Large intestine (tissue), 3 donors: ENCODE results near the gene TMEM212. TPM values are rescaled to one million over a fixed set of nuclear protein-coding genes. Genes with fewer than 3 reads are reported as not detected.
"Not testable (repeated sequence)": the region's sequence is repeated elsewhere in the genome, so short reads cannot be mapped to it uniquely, and the experiment has no call there.

Experiments
- DNase-seq, 2 donors: peaks; one replicate each; pipeline versions ENCODE4 v3.0.0 to v3.0.0-alpha.2; 2013
- H3K27ac ChIP-seq: one replicate; pipeline ENCODE4 v1.5.1; 2013; ENCODE audit warnings: low read length
- H3K27me3 ChIP-seq: 2 replicates; pipeline ENCODE4 v1.6.1; 2013; ENCODE audit warnings: low read length; ENCODE audit not compliant: control insufficient read depth, insufficient read depth
- H3K36me3 ChIP-seq: 2 replicates; pipeline ENCODE4 v1.6.1; 2013; ENCODE audit warnings: low read length; ENCODE audit not compliant: control insufficient read depth, insufficient read depth
- H3K4me1 ChIP-seq: one replicate; pipeline ENCODE4 v1.6.1; 2013; ENCODE audit warnings: low read length; ENCODE audit not compliant: control insufficient read depth, insufficient read depth
- H3K4me3 ChIP-seq: one replicate; pipeline ENCODE4 v1.5.1; 2013; ENCODE audit warnings: low read length
- H3K9me3 ChIP-seq: one replicate; pipeline ENCODE4 v1.6.1; 2013; ENCODE audit warnings: mild to moderate bottlenecking, low read depth, low read length, moderate library complexity; ENCODE audit not compliant: control insufficient read depth
- WGBS: methylation state at CpG from one replicate; pipeline ENCODE4 v1.1.5; 2013; ENCODE audit warnings: low lambda C conversion rate; ENCODE audit not compliant: insufficient coverage; 5-methylcytosine and 5-hydroxymethylcytosine counted together
- polyA plus RNA-seq: library from polyadenylated mRNA; unstranded; fragments of 120-200 nt; gene quantifications from one replicate; pipeline ENCODE4 v1.2.1, GENCODE V29; 2013

TMEM212 gene
- polyA plus RNA-seq, 1 donor, result not detected

DNA sequence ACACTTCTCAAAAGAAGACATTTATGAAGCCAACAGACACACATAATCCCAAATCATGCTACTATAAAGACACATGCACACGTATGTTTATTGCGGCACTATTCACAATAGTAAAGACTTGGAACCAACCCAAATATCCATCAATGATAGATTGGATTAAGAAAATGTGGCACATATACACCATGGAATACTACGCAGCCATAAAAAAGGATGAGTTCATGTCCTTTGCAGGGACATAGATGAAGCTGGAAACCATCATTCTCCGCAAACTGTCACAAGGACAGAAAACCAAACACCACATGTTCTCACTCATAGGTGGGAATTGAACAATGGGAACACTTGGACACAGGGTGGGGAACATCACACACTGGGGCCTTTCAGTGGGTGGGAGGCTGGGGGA lies 15.6 kb downstream of the TMEM212 start:
- peaks cover 10% of the 10 kb centered on the region for H3K9me3 ChIP-seq
- not testable (repeated sequence) for H3K4me3 ChIP-seq, H3K27me3 ChIP-seq, H3K4me1 ChIP-seq, H3K36me3 ChIP-seq, H3K27ac ChIP-seq, DNase-seq
- WGBS, result no CpG with 5 or more reads among the region's 4 CpGs

DNA sequence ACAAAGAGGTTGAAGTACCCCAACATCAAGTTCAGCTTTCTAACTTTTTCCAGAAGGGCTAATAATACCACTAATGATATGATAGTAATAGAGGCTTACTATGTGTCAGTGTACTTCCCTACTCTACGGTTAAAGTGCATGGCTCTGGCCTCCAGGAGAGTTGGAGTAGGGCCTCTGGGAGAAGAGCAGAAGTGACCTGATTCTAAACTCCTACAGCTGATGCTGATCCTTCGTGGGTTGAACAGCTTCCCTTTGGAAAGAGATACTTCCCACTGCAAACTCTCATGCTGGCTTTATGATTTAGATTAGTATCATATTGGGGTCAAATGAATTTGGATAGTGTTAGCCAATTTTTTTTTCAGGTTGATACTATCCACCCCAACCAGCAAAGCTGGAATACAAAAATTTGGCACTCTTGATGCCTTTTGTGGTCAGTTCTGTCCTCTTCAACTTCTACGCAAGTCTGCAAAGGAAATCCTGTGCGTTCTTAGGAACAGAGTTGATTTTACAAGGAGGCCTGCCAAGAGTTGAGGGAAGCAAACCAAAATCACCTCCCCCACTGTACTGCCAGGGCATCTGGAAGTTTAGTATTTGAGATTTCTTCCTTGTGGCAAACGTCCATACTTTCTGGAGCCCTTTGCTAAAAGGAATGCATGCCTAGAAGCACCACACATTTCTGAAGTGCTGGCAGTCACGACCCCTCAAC lies 17.8 kb downstream of the TMEM212 start:
- no peak for DNase-seq
- Histone ChIP-seq H3K4me1 (no peaks in the 10 kb centered on the region), H3K27ac (no peak overlapping the region), H3K36me3 (no peaks in the 10 kb centered on the region), H3K27me3 (no peaks in the 10 kb centered on the region), H3K9me3 (no peaks in the 10 kb centered on the region), H3K4me3 (no peak overlapping the region)
- no CpG with 5 or more reads among the region's 6 CpGs for WGBS

DNA sequence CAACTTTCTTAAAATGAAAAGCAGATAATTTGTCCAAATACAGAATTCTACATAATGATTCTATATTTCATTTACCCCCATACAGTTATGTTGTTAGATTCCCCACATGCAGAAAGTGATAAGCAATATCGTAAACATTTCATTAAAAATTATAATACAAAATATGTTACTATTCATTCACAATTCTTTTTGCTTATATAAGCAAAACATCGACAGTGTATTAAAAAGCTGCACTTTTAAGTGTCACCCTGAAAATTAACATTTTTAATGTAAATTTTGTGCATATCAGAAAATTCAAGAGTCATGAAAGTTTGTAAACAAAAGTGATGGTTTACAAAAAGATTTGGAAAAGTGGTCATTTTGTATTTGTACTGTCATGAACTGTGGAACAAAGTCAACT lies 19.2 kb downstream of the TMEM212 start:
- WGBS, result 67% methylated on average over 1 of the region's 2 CpGs
- Histone ChIP-seq H3K4me1 (no peaks in the 10 kb centered on the region), H3K36me3 (no peaks in the 10 kb centered on the region), H3K27ac (no peak overlapping the region), H3K9me3 (no peaks in the 10 kb centered on the region), H3K4me3 (no peak overlapping the region), H3K27me3 (no peaks in the 10 kb centered on the region)
- DNase-seq, result no peak

DNA sequence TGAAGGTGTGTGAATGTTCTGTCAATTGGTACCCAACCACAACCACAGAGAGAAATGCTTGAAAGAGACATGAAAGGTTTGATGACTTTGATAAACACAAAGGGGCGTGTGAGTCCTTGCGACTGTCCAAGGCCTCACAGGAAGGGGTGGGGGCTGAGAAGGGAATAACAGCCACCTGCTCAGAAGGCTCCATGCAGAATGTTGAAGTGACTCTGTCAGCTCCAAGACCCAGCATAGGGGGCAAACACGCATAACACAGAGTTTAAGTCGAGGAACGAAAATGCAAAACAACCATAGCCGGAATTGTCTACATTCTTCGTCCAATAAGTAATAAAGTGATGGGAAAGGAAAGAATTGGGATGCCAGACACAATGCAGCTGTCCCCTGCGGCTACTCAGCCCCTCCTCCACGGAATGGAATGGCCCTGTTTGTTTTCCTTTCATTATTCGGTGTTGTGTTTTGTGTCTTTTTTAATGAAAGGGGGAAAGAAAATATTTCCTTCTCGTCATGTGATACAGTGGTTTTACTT lies 19.9 kb downstream of the TMEM212 start:
- Histone ChIP-seq H3K27me3 (no peaks in the 10 kb centered on the region), H3K4me1 (no peaks in the 10 kb centered on the region), H3K27ac (peak overlapping the region; percentile 23), H3K4me3 (no peak overlapping the region), H3K9me3 (no peaks in the 10 kb centered on the region), H3K36me3 (no peaks in the 10 kb centered on the region)
- 65% methylated on average over 5 of the region's 11 CpGs for WGBS
- no peak for DNase-seq

DNA sequence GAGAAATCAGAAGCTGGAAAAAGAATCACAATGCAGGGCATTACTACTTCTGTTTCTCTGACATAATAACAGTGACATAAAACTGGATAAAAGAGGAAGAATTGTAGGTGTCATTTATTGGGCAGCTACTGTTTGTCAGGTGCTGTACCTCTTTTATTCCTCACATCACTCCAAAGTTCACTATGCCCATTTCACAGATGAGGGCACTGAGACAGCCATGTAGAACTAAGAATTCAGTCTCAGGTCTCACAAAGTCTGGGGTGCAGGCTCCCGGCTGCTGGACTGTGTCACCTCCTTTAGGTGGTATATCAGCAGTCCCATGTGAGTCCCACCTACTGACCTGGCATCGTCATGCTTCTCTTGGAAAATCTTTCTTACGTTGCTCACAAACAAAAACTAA lies 20.8 kb downstream of the TMEM212 start:
- H3K27me3 ChIP-seq, result no peaks in the 10 kb centered on the region
- H3K4me3 ChIP-seq, result no peak overlapping the region
- WGBS, result 100% methylated on average over 1 of the region's 3 CpGs
- DNase-seq, result no peak
- no peaks in the 10 kb centered on the region for H3K9me3 ChIP-seq
- H3K4me1 ChIP-seq, result no peaks in the 10 kb centered on the region
- no peak overlapping the region for H3K27ac ChIP-seq
- no peaks in the 10 kb centered on the region for H3K36me3 ChIP-seq

DNA sequence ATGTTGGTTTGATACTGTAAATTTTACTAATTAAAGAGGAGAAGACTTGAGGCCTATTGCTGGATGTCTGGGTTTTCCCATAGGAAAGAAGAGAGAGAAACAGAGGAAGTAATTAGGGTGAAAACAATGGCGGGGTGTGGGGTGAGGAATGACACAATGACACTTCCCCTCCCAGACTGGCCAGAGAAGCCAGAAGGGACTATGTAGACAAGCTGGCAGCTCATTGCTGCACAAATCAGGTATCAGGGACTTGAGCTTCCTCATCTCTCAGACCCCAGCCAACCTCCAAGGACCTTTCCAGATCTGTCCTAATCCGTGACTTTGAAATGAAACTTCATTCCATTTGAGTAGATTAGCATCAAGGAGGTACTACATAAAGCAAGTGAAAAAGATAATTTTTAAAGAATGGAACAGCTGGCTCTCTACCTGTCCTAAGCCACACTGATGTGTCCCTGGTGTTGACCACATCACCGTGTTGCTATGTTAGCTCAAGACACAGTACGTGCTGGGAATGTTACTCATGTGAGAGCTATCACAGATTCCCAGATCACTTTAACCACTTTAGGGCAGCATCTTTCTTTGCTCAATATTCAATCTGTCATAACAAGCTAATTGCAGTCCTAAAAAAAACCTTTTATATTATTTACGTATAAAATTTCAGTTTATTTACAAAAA lies 22.2 kb downstream of the TMEM212 start:
- H3K36me3 ChIP-seq, result no peaks in the 10 kb centered on the region
- 80% methylated on average over 1 of the region's 5 CpGs for WGBS
- H3K4me1 ChIP-seq, result no peaks in the 10 kb centered on the region
- H3K27me3 ChIP-seq, result no peaks in the 10 kb centered on the region
- no peak overlapping the region for H3K4me3 ChIP-seq
- H3K27ac ChIP-seq, result no peak overlapping the region
- DNase-seq, result no peak
- no peaks in the 10 kb centered on the region for H3K9me3 ChIP-seq

DNA sequence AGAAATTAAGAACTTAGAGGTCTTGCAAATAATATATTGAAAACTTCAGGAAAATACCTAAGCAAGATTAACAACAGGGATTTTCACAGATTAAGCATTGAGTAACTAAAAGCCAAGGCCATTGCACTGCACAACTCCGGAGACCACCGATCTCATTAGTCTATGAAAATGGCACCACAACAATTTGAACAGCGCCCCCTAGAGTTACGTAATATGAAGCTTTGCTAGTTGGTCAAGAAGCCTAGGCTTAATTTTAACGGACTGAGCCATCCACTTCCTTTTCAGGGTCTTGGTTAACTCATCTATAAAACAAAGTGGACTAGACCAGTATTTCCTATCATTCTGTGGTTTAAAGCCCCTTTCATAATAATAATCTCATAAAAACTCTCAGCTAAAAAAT lies 24.8 kb downstream of the TMEM212 start:
- no peak overlapping the region for H3K4me3 ChIP-seq
- H3K4me1 ChIP-seq, result no peaks in the 10 kb centered on the region
- H3K27ac ChIP-seq, result no peak overlapping the region
- no peak for DNase-seq
- WGBS, result no CpG with 5 or more reads among the region's 5 CpGs
- no peaks in the 10 kb centered on the region for H3K9me3 ChIP-seq
- H3K36me3 ChIP-seq, result no peaks in the 10 kb centered on the region
- H3K27me3 ChIP-seq, result no peaks in the 10 kb centered on the region

DNA sequence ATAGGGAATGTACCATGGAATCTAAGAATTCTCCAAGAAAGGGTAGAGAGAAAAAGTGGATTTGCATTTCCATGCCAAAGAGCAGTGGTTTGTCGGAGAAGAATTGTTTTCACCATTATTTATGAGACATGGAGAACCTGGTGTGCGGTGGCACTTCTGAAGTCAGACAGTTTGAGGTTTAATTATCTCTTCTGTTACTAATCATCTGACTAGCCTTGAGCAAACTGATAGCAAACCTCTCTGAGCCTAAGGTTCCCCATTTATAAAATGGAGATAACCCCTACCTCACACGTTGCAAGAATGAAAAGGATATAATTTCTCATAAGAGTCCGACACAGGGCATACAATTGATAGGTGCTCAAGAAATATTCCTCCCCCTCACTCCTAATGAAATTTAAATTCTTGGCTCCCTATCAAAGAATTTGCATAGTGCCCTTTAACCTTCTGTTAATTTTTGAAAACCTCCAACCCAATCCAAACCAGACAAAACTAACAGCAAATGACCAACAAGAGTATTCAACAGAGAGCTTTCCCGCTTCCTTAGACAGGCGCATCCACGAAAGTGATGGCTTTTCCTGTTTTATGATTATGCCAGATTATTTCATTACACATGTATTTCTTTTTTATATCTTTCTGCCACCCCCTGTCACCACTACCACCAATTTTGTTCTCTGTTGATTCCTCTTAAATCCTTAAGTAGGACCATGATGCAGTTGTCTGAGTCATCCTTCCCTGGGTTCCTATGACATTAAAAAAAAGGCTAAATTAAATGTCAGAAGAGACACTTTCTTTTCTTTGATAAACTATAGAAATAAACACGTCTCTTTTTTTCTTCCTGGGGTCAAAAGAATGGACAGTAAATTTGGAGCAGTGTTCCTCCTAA lies 28.5 kb downstream of the TMEM212 start:
- H3K27ac ChIP-seq, result no peak overlapping the region
- no peaks in the 10 kb centered on the region for H3K27me3 ChIP-seq
- 100% methylated on average over 4 of the region's 8 CpGs for WGBS
- no peak overlapping the region for H3K4me3 ChIP-seq
- no peaks in the 10 kb centered on the region for H3K9me3 ChIP-seq
- no peak for DNase-seq
- no peaks in the 10 kb centered on the region for H3K36me3 ChIP-seq
- H3K4me1 ChIP-seq, result peaks cover 2% of the 10 kb centered on the region

DNA sequence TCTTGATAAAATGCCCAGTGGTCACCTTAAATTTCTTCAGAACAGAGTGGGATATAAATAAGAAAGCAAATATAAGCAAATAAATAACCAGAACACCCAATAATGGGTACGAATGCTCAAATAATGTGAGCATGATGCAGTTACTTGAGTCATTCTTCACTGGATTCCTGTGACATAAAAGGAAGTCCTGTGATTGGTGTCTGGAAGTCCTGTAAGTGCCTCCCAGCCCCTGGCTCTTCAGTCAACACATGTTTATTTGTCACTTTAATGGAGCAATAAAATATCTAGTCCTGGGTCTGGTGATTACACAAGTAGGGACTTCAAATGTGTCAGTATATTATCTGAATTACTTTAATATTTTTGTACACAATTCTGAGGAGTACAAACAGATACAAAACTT lies 30.4 kb downstream of the TMEM212 start:
- WGBS, result 100% methylated on average over 1 of the region's 1 CpG
- DNase-seq, result no peak
- Histone ChIP-seq H3K36me3 (no peaks in the 10 kb centered on the region), H3K4me1 (peaks cover 2% of the 10 kb centered on the region), H3K9me3 (no peaks in the 10 kb centered on the region), H3K4me3 (no peak overlapping the region), H3K27me3 (no peaks in the 10 kb centered on the region), H3K27ac (peak overlapping the region; percentile 14)

DNA sequence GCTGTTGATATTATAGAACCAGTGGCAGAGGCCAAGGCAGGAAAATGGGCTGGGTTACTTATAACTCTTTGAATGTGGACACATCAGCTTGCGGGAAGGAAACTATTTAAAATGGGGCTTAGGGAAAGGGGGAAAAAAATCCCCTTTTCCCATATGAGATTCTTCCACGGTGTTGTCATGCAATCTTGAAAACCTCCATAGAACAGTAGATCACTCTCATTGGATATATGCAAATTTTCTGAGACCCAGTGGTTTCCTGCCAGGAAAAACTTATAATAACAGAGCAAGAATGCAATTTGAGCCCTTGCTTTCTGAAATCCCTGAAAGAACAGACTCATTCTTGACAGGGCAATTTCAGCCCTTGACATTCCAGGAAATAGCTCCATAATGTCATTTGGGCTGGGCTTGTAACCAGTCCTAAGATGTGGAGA lies 31.1 kb downstream of the TMEM212 start:
- Histone ChIP-seq H3K9me3 (no peaks in the 10 kb centered on the region), H3K27me3 (no peaks in the 10 kb centered on the region), H3K4me3 (no peak overlapping the region), H3K27ac (peak overlapping the region; percentile 14), H3K4me1 (peaks cover 2% of the 10 kb centered on the region), H3K36me3 (no peaks in the 10 kb centered on the region)
- WGBS, result no CpG with 5 or more reads among the region's 2 CpGs
- peak; percentile 19 to 44 for DNase-seq
